Measurements from ENCODE around the gene VTI1A. TPM values are rescaled to one million over a fixed set of nuclear protein-coding genes. Genes with fewer than 3 reads are reported as not detected.
"Not testable (repeated sequence)": the region's sequence is repeated elsewhere in the genome, so short reads cannot be mapped to it uniquely, and the experiment has no call there.

VTI1A gene
- polyA plus RNA-seq, 6 donors from 2014 or later, result 24.9 to 42.9 (median 40.3) TPM

DNA sequence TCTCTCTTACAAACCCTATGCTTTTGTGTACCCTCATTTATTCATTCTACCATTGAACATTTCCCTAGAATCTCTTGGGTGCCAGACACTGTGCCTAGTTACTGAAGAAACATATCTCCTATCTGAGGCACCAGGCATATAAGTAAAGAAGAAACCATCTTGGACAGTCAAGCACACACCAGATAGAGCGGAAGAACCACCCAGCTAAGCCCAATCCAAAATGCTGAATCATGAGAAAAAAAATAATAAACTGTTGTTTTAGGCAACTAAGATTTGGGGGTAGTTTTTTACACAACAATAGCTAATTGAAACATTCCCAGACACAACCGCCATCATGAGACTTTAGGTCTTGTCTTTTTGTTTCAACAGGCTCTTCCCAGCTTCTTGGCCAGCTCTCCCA, 400.8 kb downstream of the VTI1A start:
- Mint-ChIP-seq H3K36me3 (peaks cover 5 to 22% of the 10 kb centered on the region in 2 donors), H3K4me1 (peaks cover 14 to 19% (median 17%) of the 10 kb centered on the region in 3 donors), H3K27me3 (no peaks in the 10 kb centered on the region), H3K9me3 (peaks cover 3 to 28% (median 17%) of the 10 kb centered on the region in 7 donors), H3K4me3 (no peak overlapping the region), H3K27ac (no peak overlapping the region)
- ATAC-seq (ENCODE audit: low read depth in 2 of 2) (no peak), DNase-seq (no peak)

DNA sequence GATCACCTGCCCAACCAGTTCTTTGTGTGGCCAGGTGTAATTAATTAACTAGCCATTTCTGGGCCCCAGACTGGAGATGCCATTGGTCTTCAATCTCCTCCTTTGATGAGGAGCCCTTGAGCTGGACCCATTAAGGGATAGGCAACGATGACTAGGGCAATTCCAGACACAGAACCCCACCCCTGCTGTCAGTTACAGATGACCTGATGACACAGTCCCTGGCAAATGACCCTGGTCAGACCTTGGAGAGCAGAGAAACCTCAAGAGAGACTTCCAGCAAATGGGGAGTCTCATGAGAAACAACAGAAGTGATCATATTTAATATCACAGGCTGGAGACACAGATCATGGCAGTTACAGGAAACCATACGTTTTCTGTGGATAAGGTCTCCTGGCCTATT, 401.2 kb downstream of the VTI1A start:
- Mint-ChIP-seq H3K4me3 (no peak overlapping the region), H3K36me3 (peaks cover 5 to 22% of the 10 kb centered on the region in 2 donors), H3K27ac (no peak overlapping the region), H3K9me3 (peaks cover 3 to 28% (median 17%) of the 10 kb centered on the region in 7 donors), H3K27me3 (no peaks in the 10 kb centered on the region), H3K4me1 (peaks cover 14 to 19% (median 19%) of the 10 kb centered on the region in 3 donors)
- ATAC-seq (ENCODE audit: low read depth in 2 of 2), result no peak
- no peak for DNase-seq

DNA sequence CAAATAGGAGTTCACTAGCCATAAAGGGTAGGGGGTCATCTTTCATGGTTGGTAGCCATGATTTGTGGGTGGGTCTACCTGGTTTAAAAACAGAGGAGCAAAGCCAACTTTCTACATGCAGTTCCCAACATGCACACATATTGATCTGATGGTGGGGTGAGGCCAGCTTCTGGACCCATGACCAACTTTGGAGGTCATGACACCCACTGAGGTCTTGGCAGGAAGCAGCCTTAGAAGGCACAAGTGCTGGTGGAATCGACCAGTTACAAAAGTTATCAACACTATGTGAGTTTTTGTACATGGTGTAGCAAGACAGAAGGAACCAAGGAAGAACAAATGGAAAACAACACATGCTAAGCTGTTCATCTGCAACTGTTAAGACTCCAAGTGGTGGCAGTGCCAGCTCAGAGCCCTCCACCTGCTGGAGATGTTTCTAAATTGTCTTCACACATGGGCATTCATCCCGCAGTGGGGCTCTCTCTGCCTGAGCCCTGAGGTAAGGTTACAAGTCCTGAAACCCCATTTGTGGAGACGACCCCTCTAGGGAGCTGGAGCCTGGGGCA, 401.9 kb downstream of the VTI1A start:
- Mint-ChIP-seq H3K4me3 (no peak overlapping the region), H3K9me3 (peaks cover 3 to 28% (median 17%) of the 10 kb centered on the region in 7 donors), H3K27ac (no peak overlapping the region), H3K27me3 (no peaks in the 10 kb centered on the region), H3K4me1 (peaks cover 14 to 22% (median 19%) of the 10 kb centered on the region in 3 donors), H3K36me3 (peaks cover 5 to 22% of the 10 kb centered on the region in 2 donors)
- DNase-seq (no peak), ATAC-seq (ENCODE audit: low read depth in 2 of 2) (no peak)

DNA sequence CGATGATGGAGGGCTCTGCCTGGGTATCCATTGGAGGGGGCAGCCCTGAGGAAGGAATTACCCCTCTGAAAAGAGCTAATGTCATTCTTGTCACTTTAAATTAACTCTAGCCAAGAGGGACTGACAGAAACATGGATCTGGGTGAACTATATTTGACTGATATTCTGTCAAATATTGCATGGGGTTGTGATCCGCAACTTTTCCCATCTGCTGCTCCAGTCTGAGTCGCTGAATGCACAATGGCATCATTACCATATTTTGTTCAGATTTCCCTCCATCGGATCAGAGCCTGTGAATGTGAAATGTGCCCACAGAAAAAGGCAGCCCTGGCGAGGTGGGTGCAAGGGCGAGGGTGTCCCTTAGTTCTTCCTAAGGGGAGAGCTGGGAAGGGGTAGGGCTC, 402.5 kb downstream of the VTI1A start:
- no peak overlapping the region for H3K4me3 Mint-ChIP-seq
- no peak for ATAC-seq (ENCODE audit: low read depth in 2 of 2)
- no peaks in the 10 kb centered on the region for H3K27me3 Mint-ChIP-seq
- no peak overlapping the region for H3K27ac Mint-ChIP-seq
- H3K9me3 Mint-ChIP-seq, result peaks cover 3 to 28% (median 16%) of the 10 kb centered on the region in 7 donors
- DNase-seq, result no peak
- peaks cover 14 to 28% (median 19%) of the 10 kb centered on the region in 3 donors for H3K4me1 Mint-ChIP-seq
- peaks cover 5 to 22% of the 10 kb centered on the region in 2 donors for H3K36me3 Mint-ChIP-seq

DNA sequence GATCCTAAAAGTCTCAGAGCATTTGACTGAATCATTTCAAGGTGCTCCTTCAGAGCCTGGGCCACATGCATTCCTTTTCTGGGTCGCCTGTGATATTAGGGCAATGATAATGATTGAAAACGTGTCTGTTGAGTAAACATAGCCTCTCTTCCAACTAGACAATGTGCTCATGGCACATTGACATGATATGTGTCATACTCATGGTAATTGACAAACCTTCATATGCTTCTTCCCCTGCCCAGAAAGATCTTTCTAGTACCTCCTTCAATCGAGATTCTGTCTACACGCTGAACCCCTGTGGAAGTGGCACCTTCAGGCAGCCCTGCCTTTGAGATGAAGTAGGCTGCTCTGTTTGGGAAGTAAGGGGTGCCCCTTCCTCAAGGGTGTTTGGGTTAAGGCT, 404.2 kb downstream of the VTI1A start:
- H3K9me3 Mint-ChIP-seq, result peaks cover 2 to 21% (median 17%) of the 10 kb centered on the region in 7 donors
- no peak for DNase-seq

DNA sequence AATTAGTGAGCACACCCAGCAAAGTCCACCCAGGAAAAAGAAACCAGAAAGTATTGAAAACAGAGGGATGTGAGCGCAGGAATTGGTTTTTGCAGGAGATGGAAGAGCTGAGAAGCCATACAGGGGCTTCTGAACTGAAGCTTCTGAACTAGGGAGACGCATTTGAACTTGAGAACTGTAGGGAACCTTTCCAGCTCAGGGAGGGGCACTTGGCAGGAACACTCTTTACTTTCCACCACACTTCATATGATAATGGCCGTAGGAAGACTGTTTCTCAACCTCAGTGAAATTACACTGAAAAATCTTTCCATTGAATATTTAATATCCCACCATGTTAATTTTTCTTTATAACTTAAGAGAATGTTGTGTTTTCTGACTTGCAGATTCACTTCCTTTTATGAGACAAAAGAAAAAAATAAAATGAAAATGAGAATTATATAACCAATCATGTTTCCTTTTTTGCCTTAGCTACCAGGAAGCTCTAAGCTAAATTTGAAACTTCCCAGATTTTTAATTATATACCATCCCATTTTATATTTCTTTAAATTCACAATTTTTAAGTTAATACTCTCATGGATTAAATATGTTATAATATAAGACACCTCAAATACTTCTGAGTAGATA, 404.7 kb downstream of the VTI1A start:
- peaks cover 2 to 21% (median 17%) of the 10 kb centered on the region in 7 donors for H3K9me3 Mint-ChIP-seq
- peak overlapping the region in 2 of 8 donors; percentile 8 to 81 for H3K4me3 Mint-ChIP-seq

More for the DNA sequence above, 404.2 kb downstream of the VTI1A start:
- no peak for ATAC-seq (ENCODE audit: low read depth in 2 of 2)
- peaks cover 5 to 23% of the 10 kb centered on the region in 2 donors for H3K36me3 Mint-ChIP-seq
- H3K4me1 Mint-ChIP-seq, result peaks cover 14 to 28% (median 19%) of the 10 kb centered on the region in 3 donors
- H3K4me3 Mint-ChIP-seq, result no peak overlapping the region
- H3K27me3 Mint-ChIP-seq, result no peaks in the 10 kb centered on the region
- H3K27ac Mint-ChIP-seq, result no peak overlapping the region

DNA sequence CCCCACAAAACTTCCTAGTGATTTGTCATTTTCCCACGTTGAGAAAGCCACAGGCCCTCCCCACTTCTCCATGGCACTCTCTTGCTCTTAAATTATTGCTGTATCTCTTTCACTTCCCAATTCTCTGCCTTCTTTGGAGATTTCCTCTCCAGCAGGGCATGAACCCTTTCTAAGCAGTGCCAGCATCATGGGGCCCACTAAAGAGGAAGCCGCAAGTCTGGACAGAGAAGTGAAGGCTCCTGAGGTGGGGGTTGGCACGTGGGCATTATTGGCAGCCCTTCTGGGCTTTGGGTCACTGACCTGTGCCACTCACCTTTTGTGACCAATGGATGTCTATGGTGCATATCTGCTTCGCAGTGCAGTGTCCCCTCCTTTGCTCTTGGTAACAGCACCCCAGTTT, 405.3 kb downstream of the VTI1A start:
- Mint-ChIP-seq H3K27me3 (no peaks in the 10 kb centered on the region), H3K9me3 (peaks cover 2 to 21% (median 17%) of the 10 kb centered on the region in 7 donors), H3K36me3 (peaks cover 5 to 29% of the 10 kb centered on the region in 2 donors), H3K27ac (no peak overlapping the region), H3K4me1 (peaks cover 14 to 28% (median 19%) of the 10 kb centered on the region in 3 donors), H3K4me3 (peak overlapping the region in 2 of 8 donors; percentile 41 to 81)
- DNase-seq, result peak; percentile 2
- ATAC-seq (ENCODE audit: low read depth in 2 of 2), result peak; percentile 42 to 47

More for the DNA sequence above, 404.7 kb downstream of the VTI1A start:
- H3K36me3 Mint-ChIP-seq, result peaks cover 5 to 28% of the 10 kb centered on the region in 2 donors
- H3K27me3 Mint-ChIP-seq, result no peaks in the 10 kb centered on the region
- H3K4me1 Mint-ChIP-seq, result peaks cover 14 to 28% (median 19%) of the 10 kb centered on the region in 3 donors
- H3K27ac Mint-ChIP-seq, result no peak overlapping the region
- DNase-seq, result no peak
- ATAC-seq (ENCODE audit: low read depth in 2 of 2), result no peak

DNA sequence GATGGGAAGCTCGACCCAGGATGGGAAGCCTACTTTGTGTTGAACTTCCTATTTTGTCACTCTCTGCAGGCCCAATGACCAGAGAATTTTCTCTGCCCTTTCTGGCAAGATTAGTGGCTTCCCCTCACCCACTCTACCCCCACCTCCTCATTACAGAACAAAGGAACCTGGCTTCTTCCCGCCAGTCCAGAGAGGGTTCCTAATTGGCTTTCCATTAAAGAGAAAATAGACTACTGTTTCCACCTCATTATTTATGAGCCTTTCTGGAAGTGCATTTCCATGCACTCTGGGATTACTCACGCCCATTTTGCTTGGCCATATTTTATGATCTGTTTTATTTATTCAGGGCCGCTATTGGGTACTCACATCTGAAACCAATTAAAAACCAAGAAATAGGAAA, 408.1 kb downstream of the VTI1A start:
- Mint-ChIP-seq H3K9me3 (peaks cover 0 to 18% (median 10%) of the 10 kb centered on the region in 7 donors), H3K4me3 (no peak overlapping the region), H3K27me3 (peaks cover 0 to 6% (median 0%) of the 10 kb centered on the region in 3 donors), H3K4me1 (peaks cover 14 to 28% (median 14%) of the 10 kb centered on the region in 3 donors), H3K27ac (no peak overlapping the region), H3K36me3 (peaks cover 5 to 23% of the 10 kb centered on the region in 2 donors)
- ATAC-seq (ENCODE audit: low read depth in 2 of 2), result no peak
- no peak for DNase-seq

DNA sequence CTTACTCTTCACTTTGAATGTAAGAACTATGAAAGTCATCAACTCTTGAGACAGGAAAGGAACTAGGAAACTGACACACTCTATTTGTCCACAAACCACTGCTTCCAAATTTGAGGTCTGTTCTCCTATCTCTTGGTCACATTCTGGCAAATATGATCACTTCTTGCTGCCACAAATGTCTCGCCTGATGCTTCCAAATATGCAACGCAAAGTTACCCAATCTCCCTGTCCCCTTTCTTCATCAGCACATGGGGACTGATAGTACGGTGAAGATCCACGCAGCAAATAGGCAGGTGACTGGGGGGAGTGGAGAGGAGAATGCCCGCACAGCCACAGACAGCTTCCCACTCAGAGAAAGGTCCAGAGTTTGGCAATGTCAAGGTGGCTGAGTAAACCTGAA, 410.5 kb downstream of the VTI1A start:
- peaks cover 0 to 11% (median 0%) of the 10 kb centered on the region in 3 donors for H3K4me1 Mint-ChIP-seq
- H3K36me3 Mint-ChIP-seq, result peaks cover 5 to 25% of the 10 kb centered on the region in 2 donors
- ATAC-seq (ENCODE audit: low read depth in 2 of 2) (no peak), DNase-seq (no peak)
- H3K27me3 Mint-ChIP-seq, result peaks cover 0 to 8% (median 0%) of the 10 kb centered on the region in 3 donors
- H3K4me3 Mint-ChIP-seq, result no peak overlapping the region
- no peak overlapping the region for H3K27ac Mint-ChIP-seq
- H3K9me3 Mint-ChIP-seq, result peaks cover 0 to 11% (median 10%) of the 10 kb centered on the region in 7 donors

DNA sequence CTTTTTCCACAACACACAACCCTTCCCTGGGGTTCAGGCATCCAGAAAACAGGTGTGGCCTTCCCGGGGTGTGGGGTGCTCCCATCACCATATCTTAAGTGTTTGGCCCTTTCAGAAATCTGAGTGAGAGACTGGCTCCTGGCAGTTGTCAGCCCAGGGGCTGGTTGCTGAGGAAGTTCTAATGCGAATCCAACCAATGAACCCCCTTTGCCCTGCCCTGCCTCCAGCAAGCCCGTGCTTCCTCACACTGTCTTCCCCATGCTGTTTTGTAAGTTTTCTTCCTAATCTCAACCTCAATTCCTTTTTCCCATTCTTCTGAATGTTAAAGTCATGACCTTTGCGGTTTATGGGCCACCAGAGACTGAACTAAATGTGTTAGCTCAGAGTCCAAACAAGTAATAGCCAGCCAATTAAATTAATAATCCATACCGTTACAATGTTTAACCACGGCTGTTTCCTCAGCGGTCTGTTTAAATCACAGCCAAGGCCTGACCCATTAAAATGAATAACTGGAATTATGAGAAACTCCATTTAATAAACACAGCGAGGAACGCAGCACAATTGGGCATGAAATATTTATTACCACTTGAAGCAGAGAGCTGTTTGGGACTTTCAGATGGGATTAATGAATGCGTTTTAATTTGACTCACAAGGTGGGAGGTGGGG, 412.1 kb downstream of the VTI1A start:
- no peak overlapping the region for H3K27ac Mint-ChIP-seq
- H3K27me3 Mint-ChIP-seq, result peaks cover 0 to 8% (median 0%) of the 10 kb centered on the region in 3 donors
- no peak overlapping the region for H3K4me3 Mint-ChIP-seq
- DNase-seq (no peak), ATAC-seq (ENCODE audit: low read depth in 2 of 2) (no peak)
- H3K9me3 Mint-ChIP-seq, result peaks cover 3 to 23% (median 10%) of the 10 kb centered on the region in 7 donors
- H3K36me3 Mint-ChIP-seq, result peaks cover 5 to 25% of the 10 kb centered on the region in 2 donors
- peaks cover 0 to 4% (median 0%) of the 10 kb centered on the region in 3 donors for H3K4me1 Mint-ChIP-seq

DNA sequence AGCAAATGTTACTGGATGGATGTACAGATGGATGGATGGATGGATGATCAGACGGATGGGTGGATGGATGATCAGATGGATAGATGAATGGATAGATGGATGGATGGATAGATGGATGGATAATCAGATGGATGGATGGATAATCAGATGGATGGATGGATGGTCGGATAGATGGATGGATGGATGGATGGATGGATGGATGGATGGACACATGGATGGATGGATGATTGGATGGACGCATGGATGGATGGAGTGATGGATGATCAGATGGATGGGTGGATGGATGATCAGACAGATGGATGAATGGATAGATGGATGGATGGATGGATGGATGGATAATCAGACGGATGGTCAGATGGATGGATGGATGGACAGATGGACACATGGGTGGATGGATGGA, 412.8 kb downstream of the VTI1A start:
- no peak for DNase-seq
- no peak overlapping the region for H3K4me3 Mint-ChIP-seq
- peaks cover 5 to 30% (median 10%) of the 10 kb centered on the region in 7 donors for H3K9me3 Mint-ChIP-seq
- no peaks in the 10 kb centered on the region for H3K4me1 Mint-ChIP-seq
- ATAC-seq (ENCODE audit: low read depth in 2 of 2), result no peak
- peaks cover 0 to 8% (median 0%) of the 10 kb centered on the region in 3 donors for H3K27me3 Mint-ChIP-seq
- peak overlapping the region in 1 of 6 donors; percentile 31 for H3K27ac Mint-ChIP-seq
- peaks cover 5 to 25% of the 10 kb centered on the region in 2 donors for H3K36me3 Mint-ChIP-seq

DNA sequence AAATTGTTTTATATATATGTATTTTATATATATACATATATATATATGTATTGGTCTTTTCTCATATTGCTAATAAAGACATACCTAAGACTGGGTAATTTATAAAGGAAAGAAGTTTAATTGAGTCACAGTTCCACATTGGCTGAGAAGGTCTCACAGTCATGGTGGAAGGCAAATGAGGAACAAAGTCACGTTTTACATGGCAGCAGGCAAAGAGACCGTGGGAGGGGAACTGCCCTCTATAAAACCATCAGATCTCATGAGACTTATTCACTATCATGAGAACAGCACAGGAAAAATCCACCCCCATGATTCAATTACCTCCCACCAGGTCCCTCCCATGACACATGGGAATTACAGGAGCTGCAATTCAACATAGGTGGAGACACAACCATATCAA, 416.4 kb downstream of the VTI1A start:
- H3K4me3 Mint-ChIP-seq; H3K27me3 Mint-ChIP-seq; ATAC-seq (ENCODE audit: low read depth in 2 of 2); H3K27ac Mint-ChIP-seq; H3K4me1 Mint-ChIP-seq; DNase-seq: not testable (repeated sequence)
- peaks cover 3 to 18% (median 5%) of the 10 kb centered on the region in 7 donors for H3K9me3 Mint-ChIP-seq
- H3K36me3 Mint-ChIP-seq, result peaks cover 5 to 10% of the 10 kb centered on the region in 2 donors
